Lower lobe of right lung (tissue), 2 donors: ENCODE data around the gene NOTCH4. TPM values are rescaled to one million over a fixed set of nuclear protein-coding genes. Genes with fewer than 3 reads are reported as not detected.

Experiments used
- ATAC-seq, 2 donors: fragments of 200-7000 bp; cut with Tn5 transposase; one replicate each; pipeline ENCODE4 v1.9.1; 2020 to 2022; ENCODE audit warnings: mild to moderate bottlenecking in 2 of 2, moderate library complexity in 2 of 2
- DNase-seq: peaks from one replicate; pipeline ENCODE4 v3.0.0-alpha.2; 2020
- H3K27ac ChIP-seq: fragments of 200-600 bp; one replicate; pipeline ENCODE4 v1.8.0; 2022
- H3K27me3 ChIP-seq: fragments of 200-600 bp; one replicate; pipeline ENCODE4 v1.8.0; 2022; ENCODE audit warnings: low read depth
- H3K36me3 ChIP-seq: fragments of 200-600 bp; one replicate; pipeline ENCODE4 v1.8.0; 2022; ENCODE audit warnings: mild to moderate bottlenecking
- H3K4me1 ChIP-seq: fragments of 200-600 bp; one replicate; pipeline ENCODE4 v1.8.0; 2022
- H3K4me3 ChIP-seq: fragments of 200-600 bp; one replicate; pipeline ENCODE4 v1.8.0; 2022; ENCODE audit warnings: mild to moderate bottlenecking
- H3K9me3 ChIP-seq: fragments of 200-600 bp; one replicate; pipeline ENCODE4 v1.8.0; 2022
- intact Hi-C: fragments of 100-400 bp; cut with DNase I; formaldehyde crosslinking; loops from one replicate; pipeline ENCODE4 v1.11.0; 2022
- total RNA-seq: library from RNA; stranded (reverse); fragmentation: NEBNext Ultra II Directional; extraction: Animal tissue kit (Norgen Biotek cat#: 25700); gene quantifications from one replicate; pipeline ENCODE4 v1.2.1, GENCODE V29; 2021
- TF ChIP-seq, protein P1 (sequence below): fragments of 200-600 bp; IDR thresholded peaks from one replicate; pipeline ENCODE4 v1.8.0; 2022; ENCODE audit warnings: antibody characterized with exemption, mild to moderate bottlenecking
- donor health status: DM: no; HTN: yes; CAD: no; lungs with severe emphysema.

Gene NOTCH4
- total RNA-seq, 1 donor from 2014 or later, result 63.6 TPM

DNA sequence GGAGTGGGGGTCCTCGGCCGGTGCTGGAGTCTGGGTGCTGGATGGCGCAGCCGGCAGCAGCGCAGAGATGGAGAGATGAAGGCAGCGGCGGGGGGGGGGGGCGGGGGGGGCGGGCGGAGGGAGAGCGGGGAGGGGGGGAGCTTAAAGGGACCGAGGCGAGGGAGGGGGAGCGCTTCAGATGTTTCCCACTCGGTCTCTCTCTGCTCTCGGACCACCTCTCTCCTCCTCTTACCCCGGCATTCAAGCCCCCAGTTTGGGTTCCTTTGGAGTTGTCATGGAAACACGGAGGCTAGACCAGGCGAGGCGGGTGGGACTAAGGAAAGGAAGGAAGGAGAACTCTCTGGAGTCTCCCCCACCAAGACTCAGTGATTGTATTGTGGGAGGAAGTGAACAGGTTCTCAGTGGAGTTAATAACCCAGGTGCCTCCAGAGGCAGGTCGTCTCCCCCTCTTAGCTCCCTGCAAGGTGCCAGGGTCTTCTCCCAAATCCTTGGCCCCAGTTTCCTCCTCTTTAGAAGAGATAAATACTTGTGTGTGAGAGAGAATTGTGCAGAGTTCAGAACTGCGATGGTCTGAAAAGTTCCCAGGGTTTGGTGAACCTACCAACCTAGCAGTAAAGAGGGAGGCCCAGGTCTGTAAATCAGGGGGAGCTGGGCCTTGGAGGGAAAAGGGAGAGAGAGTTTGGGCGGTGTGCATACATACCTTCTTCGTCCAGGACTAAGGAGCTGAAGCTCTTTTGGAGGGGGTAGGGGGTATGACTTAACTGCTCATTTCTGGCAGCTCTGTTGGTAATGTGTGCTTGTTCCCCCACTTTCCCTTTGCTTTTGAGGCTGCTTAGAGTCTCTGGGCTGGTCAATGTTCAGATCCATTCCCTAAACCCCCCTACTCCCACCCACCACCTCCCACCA, 71.8 kb downstream of the NOTCH4 start, which contains the start of gene PRRT1:
PRRT1 (minus strand) TSS at position 77 of the 906 bp plus-strand sequence. CDS start 112 bp downstream, outside the sequence.
- TF ChIP-seq, protein P1, sequence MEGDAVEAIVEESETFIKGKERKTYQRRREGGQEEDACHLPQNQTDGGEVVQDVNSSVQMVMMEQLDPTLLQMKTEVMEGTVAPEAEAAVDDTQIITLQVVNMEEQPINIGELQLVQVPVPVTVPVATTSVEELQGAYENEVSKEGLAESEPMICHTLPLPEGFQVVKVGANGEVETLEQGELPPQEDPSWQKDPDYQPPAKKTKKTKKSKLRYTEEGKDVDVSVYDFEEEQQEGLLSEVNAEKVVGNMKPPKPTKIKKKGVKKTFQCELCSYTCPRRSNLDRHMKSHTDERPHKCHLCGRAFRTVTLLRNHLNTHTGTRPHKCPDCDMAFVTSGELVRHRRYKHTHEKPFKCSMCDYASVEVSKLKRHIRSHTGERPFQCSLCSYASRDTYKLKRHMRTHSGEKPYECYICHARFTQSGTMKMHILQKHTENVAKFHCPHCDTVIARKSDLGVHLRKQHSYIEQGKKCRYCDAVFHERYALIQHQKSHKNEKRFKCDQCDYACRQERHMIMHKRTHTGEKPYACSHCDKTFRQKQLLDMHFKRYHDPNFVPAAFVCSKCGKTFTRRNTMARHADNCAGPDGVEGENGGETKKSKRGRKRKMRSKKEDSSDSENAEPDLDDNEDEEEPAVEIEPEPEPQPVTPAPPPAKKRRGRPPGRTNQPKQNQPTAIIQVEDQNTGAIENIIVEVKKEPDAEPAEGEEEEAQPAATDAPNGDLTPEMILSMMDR, result no peak
- H3K4me3 ChIP-seq, result peak within 1 kb of the TSS; percentile 77
- H3K27ac ChIP-seq, result peak within 1 kb of the TSS; percentile 21
- DNase-seq (no peak), ATAC-seq (no peak)
- peaks cover 47% of the 10 kb centered on the region for H3K27me3 ChIP-seq
- H3K4me1 ChIP-seq, result peaks cover 27% of the 10 kb centered on the region
- H3K9me3 ChIP-seq, result no peaks in the 10 kb centered on the region
- intact Hi-C loops, result no loop called here
- H3K36me3 ChIP-seq, result peaks cover 11% of the 10 kb centered on the region

DNA sequence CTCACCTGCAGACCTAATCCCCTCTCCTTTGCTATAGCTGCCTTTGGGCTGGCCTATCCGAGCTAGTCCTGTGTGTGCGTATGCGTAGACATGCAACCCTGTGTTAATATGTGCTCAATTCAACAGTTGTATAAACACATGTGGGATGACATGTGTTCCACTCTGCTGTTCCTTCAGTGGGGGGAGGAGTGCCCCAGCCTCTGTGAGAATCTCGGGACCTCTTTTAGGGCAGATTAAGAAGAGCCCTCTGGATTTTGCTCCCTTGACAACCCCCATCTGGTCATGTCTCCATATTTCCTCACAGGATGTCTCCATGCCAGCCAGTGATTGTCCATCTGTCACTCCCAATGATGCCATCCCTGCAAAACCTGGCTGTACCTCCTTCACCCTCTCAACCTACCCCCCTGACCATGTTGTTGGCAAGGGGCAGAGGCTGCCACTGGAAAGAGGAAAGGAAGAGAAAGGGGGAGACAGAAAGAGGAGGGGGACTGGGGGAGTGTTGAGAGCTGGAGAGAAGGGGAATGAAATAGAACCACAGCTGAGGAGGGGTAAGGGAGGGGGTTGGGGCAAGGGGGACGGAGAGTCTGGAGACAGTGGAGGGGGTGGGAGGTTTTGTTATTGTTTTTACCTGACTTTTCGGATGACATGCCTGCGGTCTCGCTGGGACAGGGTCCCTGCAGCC, 72.5 kb downstream of the NOTCH4 start:
- H3K36me3 ChIP-seq, result peaks cover 3% of the 10 kb centered on the region
- no peak overlapping the region for H3K27ac ChIP-seq
- peaks cover 46% of the 10 kb centered on the region for H3K27me3 ChIP-seq
- peaks cover 27% of the 10 kb centered on the region for H3K4me1 ChIP-seq
- TF ChIP-seq, protein P1, result no peak
- DNase-seq (no peak), ATAC-seq (no peak)
- intact Hi-C loops, result no loop called here
- no peaks in the 10 kb centered on the region for H3K9me3 ChIP-seq
- H3K4me3 ChIP-seq, result peak overlapping the region; percentile 77

DNA sequence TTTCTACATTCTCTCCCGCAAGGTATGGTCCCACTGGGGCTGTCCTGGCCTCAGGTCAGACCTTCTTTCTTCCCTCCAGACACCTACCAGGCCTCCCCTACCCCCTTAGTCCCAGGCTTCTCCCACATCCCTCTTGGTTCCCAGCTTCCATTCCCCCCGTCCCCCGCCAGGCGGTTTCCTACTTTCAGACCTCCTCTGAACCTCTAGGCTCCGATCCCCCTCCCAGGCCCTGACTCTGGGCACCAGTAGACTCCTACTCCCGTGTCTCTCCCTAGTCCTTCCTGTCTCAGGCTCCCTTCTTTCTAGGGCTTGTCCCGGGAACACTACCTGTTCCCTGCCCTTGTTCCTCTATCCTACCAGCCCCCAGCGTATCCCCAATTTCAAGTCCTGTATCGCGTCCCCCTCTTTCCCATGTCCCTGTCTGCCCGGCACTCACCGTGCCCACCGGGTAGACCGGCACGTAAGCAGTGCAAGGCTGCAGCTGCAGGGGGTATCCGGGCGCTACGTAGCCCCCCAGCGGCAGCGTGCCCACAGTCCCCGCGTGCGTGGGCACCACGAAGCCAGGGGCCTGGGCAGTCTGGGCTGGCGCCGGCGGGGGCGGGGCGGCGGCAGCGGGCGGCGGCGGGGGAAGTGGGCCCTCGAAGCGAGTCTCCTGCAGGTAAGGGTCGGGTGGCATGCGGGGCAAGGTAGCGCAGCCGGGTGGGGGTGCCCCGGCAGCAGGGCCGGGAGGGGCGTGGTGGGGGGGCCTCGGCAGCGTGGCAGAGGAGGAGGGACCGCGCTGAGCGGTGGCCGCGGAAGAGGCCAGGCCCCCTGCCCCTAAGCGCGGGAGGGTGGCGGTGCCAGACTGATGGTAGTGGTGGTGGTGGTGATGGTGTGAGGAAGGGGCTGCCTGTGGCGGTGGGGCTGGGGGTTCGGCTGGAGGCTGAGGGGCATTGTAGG, 73.7 kb downstream of the NOTCH4 start:
- intact Hi-C loops, result no loop called here
- TF ChIP-seq, protein P1, result no peak
- Histone ChIP-seq H3K9me3 (no peaks in the 10 kb centered on the region), H3K36me3 (no peaks in the 10 kb centered on the region), H3K27me3 (peaks cover 40% of the 10 kb centered on the region), H3K4me3 (no peak overlapping the region), H3K4me1 (peaks cover 26% of the 10 kb centered on the region), H3K27ac (no peak overlapping the region)
- DNase-seq (no peak), ATAC-seq (no peak)

DNA sequence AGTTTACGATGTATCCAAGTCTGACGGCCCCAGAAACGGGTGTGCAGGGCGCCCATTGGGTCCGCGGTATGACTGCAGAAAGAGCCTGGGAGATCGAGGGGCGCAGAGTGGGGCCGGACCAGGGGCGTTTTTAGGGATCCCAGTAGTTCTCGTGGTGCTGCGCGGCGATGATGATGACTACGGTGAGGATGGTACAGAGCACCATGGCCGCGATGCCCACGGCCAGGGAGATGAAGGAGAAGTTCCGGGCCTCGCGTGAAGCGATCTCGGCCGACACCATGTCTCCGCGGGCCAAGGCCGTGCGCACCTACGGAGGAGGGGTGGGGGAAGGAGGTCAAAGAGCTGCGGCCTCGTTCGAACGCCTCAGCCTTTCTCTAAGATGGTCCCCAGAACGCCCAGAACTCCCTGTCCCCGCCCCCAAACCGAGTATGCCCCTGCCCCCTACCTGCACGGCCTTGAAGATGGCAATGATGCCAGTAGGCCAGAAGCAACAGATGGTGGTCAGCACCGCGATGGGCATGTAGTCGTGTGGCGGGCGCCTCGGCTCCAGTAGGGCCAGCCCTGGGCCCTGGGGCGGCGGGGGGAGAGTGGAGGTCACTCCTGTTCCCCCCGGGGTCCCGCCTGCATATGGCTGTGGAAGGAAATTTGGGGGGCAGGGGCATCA, 74.6 kb downstream of the NOTCH4 start:
- Histone ChIP-seq H3K36me3 (no peaks in the 10 kb centered on the region), H3K4me3 (peak overlapping the region; percentile 31), H3K9me3 (no peaks in the 10 kb centered on the region), H3K4me1 (peaks cover 21% of the 10 kb centered on the region), H3K27me3 (peaks cover 40% of the 10 kb centered on the region), H3K27ac (no peak overlapping the region)
- intact Hi-C loops, result no loop called here
- DNase-seq (no peak), ATAC-seq (no peak)
- TF ChIP-seq, protein P1, result no peak
